WTC11 (cell line): ENCODE measurements around the gene ITIH5.

Source experiments
- E2F5 ChIP-seq: sonication (generic); formaldehyde crosslinking; IDR thresholded peaks from 2 replicates; pipeline ENCODE4 v1.8.1; 2022; ENCODE audit warnings: mild to moderate bottlenecking, moderate library complexity, missing genetic modification reagents
- IRF2 ChIP-seq: sonication (generic); formaldehyde crosslinking; IDR thresholded peaks from 2 replicates; pipeline ENCODE4 v1.8.0; 2022; ENCODE audit warnings: low read depth, missing genetic modification reagents, borderline replicate concordance
- NR2C2 ChIP-seq: sonication (generic); formaldehyde crosslinking; IDR thresholded peaks from 2 replicates; pipeline ENCODE4 v1.8.0; 2022; ENCODE audit warnings: mild to moderate bottlenecking, missing genetic modification reagents
- OVOL2 ChIP-seq: fragments of 250-450 bp; sonication (Bioruptor Pico); IDR thresholded peaks from 2 replicates; pipeline ENCODE4 v1.9.0; 2021; ENCODE audit warnings: mild to moderate bottlenecking, borderline replicate concordance
- TF ChIP-seq, protein P1 (sequence below): fragments of 200-600 bp; IDR thresholded peaks from 2 replicates; pipeline ENCODE4 v1.8.0; 2022; ENCODE audit warnings: antibody characterized with exemption
- TF ChIP-seq, protein P2 (sequence below): sonication (generic); formaldehyde crosslinking; IDR thresholded peaks from 2 replicates; pipeline ENCODE4 v1.8.1; 2023; ENCODE audit warnings: mild to moderate bottlenecking, missing genetic modification reagents
- TF ChIP-seq, protein P3 (sequence below): sonication (generic); formaldehyde crosslinking; IDR thresholded peaks from 2 replicates; pipeline ENCODE4 v1.8.0; 2022; ENCODE audit warnings: mild to moderate bottlenecking, missing genetic modification reagents

DNA sequence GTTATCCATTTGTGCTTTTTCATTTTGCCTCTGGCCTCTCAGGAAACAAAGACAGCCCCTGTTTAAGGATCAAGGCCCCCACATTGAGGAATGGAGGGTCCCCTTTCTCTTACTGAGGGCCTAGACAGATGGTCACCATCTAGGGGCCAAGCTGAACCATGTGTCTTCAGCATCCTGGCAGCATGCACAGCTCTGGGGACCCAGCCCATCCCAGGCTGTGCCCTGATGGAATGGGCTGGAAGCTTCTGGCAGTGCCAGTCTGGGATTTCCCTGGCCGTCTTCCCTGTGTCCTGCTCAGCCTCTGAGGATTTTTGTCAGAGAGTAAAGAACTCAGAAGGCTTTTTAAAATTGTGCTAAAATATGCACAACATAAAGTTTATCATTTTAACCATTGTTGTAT is 116.8 kb downstream of the ITIH5 start:
- TF ChIP-seq, protein P1, sequence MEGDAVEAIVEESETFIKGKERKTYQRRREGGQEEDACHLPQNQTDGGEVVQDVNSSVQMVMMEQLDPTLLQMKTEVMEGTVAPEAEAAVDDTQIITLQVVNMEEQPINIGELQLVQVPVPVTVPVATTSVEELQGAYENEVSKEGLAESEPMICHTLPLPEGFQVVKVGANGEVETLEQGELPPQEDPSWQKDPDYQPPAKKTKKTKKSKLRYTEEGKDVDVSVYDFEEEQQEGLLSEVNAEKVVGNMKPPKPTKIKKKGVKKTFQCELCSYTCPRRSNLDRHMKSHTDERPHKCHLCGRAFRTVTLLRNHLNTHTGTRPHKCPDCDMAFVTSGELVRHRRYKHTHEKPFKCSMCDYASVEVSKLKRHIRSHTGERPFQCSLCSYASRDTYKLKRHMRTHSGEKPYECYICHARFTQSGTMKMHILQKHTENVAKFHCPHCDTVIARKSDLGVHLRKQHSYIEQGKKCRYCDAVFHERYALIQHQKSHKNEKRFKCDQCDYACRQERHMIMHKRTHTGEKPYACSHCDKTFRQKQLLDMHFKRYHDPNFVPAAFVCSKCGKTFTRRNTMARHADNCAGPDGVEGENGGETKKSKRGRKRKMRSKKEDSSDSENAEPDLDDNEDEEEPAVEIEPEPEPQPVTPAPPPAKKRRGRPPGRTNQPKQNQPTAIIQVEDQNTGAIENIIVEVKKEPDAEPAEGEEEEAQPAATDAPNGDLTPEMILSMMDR: no peak
- TF ChIP-seq, protein P2, sequence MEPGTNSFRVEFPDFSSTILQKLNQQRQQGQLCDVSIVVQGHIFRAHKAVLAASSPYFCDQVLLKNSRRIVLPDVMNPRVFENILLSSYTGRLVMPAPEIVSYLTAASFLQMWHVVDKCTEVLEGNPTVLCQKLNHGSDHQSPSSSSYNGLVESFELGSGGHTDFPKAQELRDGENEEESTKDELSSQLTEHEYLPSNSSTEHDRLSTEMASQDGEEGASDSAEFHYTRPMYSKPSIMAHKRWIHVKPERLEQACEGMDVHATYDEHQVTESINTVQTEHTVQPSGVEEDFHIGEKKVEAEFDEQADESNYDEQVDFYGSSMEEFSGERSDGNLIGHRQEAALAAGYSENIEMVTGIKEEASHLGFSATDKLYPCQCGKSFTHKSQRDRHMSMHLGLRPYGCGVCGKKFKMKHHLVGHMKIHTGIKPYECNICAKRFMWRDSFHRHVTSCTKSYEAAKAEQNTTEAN: no peak
- no peak for TF ChIP-seq OVOL2 (CRISPR knock-in tag)
- TF ChIP-seq E2F5 (CRISPR knock-in tag): no peak
- TF ChIP-seq NR2C2: no peak
- TF ChIP-seq, protein P3, sequence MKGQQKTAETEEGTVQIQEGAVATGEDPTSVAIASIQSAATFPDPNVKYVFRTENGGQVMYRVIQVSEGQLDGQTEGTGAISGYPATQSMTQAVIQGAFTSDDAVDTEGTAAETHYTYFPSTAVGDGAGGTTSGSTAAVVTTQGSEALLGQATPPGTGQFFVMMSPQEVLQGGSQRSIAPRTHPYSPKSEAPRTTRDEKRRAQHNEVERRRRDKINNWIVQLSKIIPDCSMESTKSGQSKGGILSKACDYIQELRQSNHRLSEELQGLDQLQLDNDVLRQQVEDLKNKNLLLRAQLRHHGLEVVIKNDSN: no peak
- no peak for TF ChIP-seq IRF2 (CRISPR knock-in tag)
